Mesendoderm (in vitro differentiated cells): ENCODE results near the gene FYB1.

ENCODE experiments used
- DNase-seq: peaks from one replicate; pipeline ENCODE4 v3.0.0; 2013
- H2AK5ac ChIP-seq: 2 replicates; pipeline ENCODE4 v1.6.1; 2013; ENCODE audit warnings: low read length, inconsistent platforms
- H2BK120ac ChIP-seq: 2 replicates; pipeline ENCODE4 v1.6.1; 2013; ENCODE audit warnings: low read depth, mild to moderate bottlenecking, low read length, moderate library complexity, mixed read lengths
- H2BK15ac ChIP-seq: replicated peaks from 2 replicates; pipeline ENCODE4 v1.6.1; 2013; ENCODE audit warnings: low read depth, mild to moderate bottlenecking, moderate library complexity
- H2BK5ac ChIP-seq: 2 replicates; pipeline ENCODE4 v1.6.1; 2013; ENCODE audit warnings: low read length, inconsistent platforms
- H3K18ac ChIP-seq: 2 replicates; pipeline ENCODE4 v1.6.1; 2013; ENCODE audit warnings: mild to moderate bottlenecking, low read length, mixed read lengths
- H3K23ac ChIP-seq: one replicate; pipeline ENCODE4 v1.6.1; 2013; ENCODE audit warnings: low read length
- H3K27ac ChIP-seq: 2 replicates; pipeline ENCODE4 v1.5.1; 2013; ENCODE audit warnings: low read depth, mild to moderate bottlenecking, inconsistent platforms, low read length, moderate library complexity
- H3K27me3 ChIP-seq: 2 replicates; pipeline ENCODE4 v1.6.1; 2013; ENCODE audit warnings: low read length, control low read depth, mild to moderate bottlenecking, inconsistent platforms; ENCODE audit not compliant: insufficient read depth, poor library complexity
- H3K36me3 ChIP-seq: 2 replicates; pipeline ENCODE4 v1.6.1; 2013; ENCODE audit warnings: low read length, inconsistent platforms; ENCODE audit not compliant: control insufficient read depth, insufficient read depth
- H3K4ac ChIP-seq: one replicate; pipeline ENCODE4 v1.6.1; 2013; ENCODE audit warnings: low read depth, mild to moderate bottlenecking, low read length, moderate library complexity
- H3K4me1 ChIP-seq: 2 replicates; pipeline ENCODE4 v1.6.1; 2013; ENCODE audit warnings: low read depth, low read length, inconsistent platforms; ENCODE audit not compliant: control insufficient read depth
- H3K4me2 ChIP-seq: 2 replicates; pipeline ENCODE4 v1.6.1; 2013; ENCODE audit warnings: low read length
- H3K4me3 ChIP-seq: 2 replicates; pipeline ENCODE4 v1.5.1; 2013; ENCODE audit warnings: mild to moderate bottlenecking, low read length
- H3K56ac ChIP-seq: one replicate; pipeline ENCODE4 v1.6.1; 2013; ENCODE audit warnings: low read length
- H3K79me1 ChIP-seq: 2 replicates; pipeline ENCODE4 v1.6.1; 2013; ENCODE audit warnings: low read length, inconsistent platforms
- H3K79me2 ChIP-seq: 2 replicates; pipeline ENCODE4 v1.6.1; 2013; ENCODE audit warnings: mild to moderate bottlenecking, low read length; ENCODE audit not compliant: control insufficient read depth, insufficient read depth
- H3K9ac ChIP-seq: 2 replicates; pipeline ENCODE4 v1.6.1; 2013; ENCODE audit warnings: low read length, inconsistent platforms
- H4K5ac ChIP-seq: one replicate; pipeline ENCODE4 v1.6.1; 2013; ENCODE audit warnings: low read length
- H4K8ac ChIP-seq: one replicate; pipeline ENCODE4 v1.6.1; 2013; ENCODE audit warnings: low read depth, mild to moderate bottlenecking, control low read depth, low read length, moderate library complexity
- WGBS: extraction: QIAGEN DNeasy Blood & Tissue Kit; methylation state at CpG from one replicate; pipeline ENCODE4 v1.1.7; 2013; ENCODE audit warnings: low lambda C conversion rate, missing lambda C conversion rate; ENCODE audit not compliant: insufficient coverage; ENCODE audit errors: extremely low coverage; 5-methylcytosine and 5-hydroxymethylcytosine counted together

The FYB1 gene

DNA sequence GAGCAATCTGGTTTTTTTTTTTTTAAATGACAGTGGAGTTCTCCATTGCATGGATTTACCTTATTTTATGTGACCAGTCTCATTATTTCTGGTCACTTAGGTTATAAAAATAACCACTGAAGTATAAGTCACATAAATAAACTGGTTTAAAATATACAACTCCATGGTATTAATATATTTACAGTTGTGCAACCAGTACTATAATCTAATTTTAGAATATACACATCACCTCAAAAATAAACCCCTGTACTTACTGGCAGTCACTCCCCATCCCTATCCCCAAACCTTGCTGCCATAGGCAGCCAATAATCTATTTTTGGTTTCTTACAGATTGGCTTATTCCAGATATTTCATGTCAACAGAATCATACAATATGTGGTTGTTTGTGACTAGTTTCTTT, 57.8 kb downstream of the FYB1 start:
- Histone ChIP-seq H4K8ac (no peak overlapping the region), H3K23ac (no peak overlapping the region), H3K9ac (no peak overlapping the region), H2BK15ac (no peak overlapping the region), H3K18ac (no peak overlapping the region), H3K4ac (no peak overlapping the region), H3K79me1 (no peaks in the 10 kb centered on the region), H3K4me1 (no peaks in the 10 kb centered on the region), H3K4me2 (no peak overlapping the region), H3K56ac (no peak overlapping the region), H3K27ac (no peak overlapping the region), H3K79me2 (no peaks in the 10 kb centered on the region), H4K5ac (no peak overlapping the region), H2BK120ac (no peak overlapping the region), H3K27me3 (no peaks in the 10 kb centered on the region), H2AK5ac (no peak overlapping the region), H2BK5ac (no peak overlapping the region), H3K36me3 (no peaks in the 10 kb centered on the region), H3K4me3 (no peak overlapping the region)
- no peak for DNase-seq

DNA sequence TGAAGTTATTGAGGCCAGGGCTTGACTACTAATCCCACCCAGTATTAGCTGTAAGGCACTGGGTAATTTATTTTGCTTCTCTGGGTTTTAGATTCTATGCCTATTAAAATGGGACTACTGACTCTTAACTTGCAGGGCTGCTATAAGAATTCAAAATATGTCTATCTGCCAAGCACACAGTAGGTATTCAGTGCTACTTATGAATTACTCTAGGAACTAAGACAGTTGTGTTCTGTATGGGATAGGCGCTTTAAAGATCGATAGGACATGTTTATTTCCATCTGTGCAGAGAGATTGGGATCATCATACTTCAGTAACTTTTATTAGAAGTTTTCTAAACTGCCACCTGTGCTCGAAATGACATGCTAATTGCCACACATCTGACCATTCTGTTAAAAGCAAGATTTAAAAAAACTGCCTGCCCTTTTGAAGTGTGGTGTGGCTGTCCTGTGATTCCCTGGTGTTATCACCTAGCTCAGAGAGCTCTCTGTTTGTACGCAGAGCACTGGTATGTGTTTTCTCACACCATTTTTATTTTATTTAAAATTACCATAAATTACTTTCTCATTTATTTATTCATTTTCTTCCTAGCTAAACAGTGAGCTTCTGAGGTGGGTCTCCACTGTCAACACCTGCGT, 58.7 kb downstream of the FYB1 start:
- no peak overlapping the region for H2BK5ac ChIP-seq
- no peaks in the 10 kb centered on the region for H3K79me2 ChIP-seq
- H3K36me3 ChIP-seq, result no peaks in the 10 kb centered on the region
- no peak overlapping the region for H2BK15ac ChIP-seq
- H3K23ac ChIP-seq, result no peak overlapping the region
- no peak for DNase-seq
- no peak overlapping the region for H3K9ac ChIP-seq
- H3K4me2 ChIP-seq, result no peak overlapping the region
- no peak overlapping the region for H3K27ac ChIP-seq
- no peaks in the 10 kb centered on the region for H3K79me1 ChIP-seq
- no peaks in the 10 kb centered on the region for H3K4me1 ChIP-seq
- no peak overlapping the region for H3K18ac ChIP-seq
- H2AK5ac ChIP-seq, result no peak overlapping the region
- WGBS, result no CpG with 5 or more reads among the region's 5 CpGs
- H4K8ac ChIP-seq, result no peak overlapping the region
- no peak overlapping the region for H3K56ac ChIP-seq
- no peak overlapping the region for H3K4me3 ChIP-seq
- no peak overlapping the region for H2BK120ac ChIP-seq
- no peaks in the 10 kb centered on the region for H3K27me3 ChIP-seq
- no peak overlapping the region for H3K4ac ChIP-seq
- H4K5ac ChIP-seq, result no peak overlapping the region

DNA sequence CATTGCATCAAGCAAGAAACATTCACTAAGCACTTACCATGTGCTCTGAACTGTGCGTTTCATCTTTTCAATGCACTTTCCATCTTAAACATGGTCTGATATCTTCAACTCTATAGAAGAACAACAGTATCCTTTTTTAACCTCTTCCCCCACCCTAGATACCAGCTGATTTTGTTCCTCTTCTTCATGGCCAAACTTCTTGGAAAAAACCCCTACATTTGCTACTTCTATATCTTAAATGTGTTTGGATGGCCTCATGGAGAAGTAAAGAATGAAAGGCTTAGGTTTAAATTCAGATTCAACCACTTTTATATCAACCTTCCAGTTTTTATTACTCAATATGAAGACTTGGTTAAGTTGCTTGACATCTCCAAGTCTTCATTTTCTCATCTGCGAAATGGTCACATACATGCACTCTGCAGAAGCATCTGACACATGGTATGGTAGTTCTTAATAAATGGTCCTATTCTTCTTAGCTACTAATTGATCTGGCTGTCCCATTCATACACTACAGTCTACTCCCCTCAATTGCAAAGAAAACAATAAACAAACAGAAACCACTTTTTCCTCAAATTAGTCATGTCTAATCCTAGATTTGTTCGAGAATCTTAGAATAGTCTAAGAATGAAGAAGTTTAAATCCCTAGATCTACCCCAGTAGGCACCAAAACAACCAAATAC, 59.4 kb downstream of the FYB1 start:
- H4K8ac ChIP-seq, result no peak overlapping the region
- no peak overlapping the region for H3K9ac ChIP-seq
- H3K4me3 ChIP-seq, result no peak overlapping the region
- H3K36me3 ChIP-seq, result no peaks in the 10 kb centered on the region
- no peak for DNase-seq
- H3K56ac ChIP-seq, result no peak overlapping the region
- no CpG with 5 or more reads among the region's 3 CpGs for WGBS
- H3K23ac ChIP-seq, result no peak overlapping the region
- no peak overlapping the region for H3K27ac ChIP-seq
- H2AK5ac ChIP-seq, result no peak overlapping the region
- no peak overlapping the region for H2BK5ac ChIP-seq
- H2BK15ac ChIP-seq, result no peak overlapping the region
- no peak overlapping the region for H4K5ac ChIP-seq
- H3K4me1 ChIP-seq, result no peaks in the 10 kb centered on the region
- H3K27me3 ChIP-seq, result no peaks in the 10 kb centered on the region
- H3K4ac ChIP-seq, result no peak overlapping the region
- no peaks in the 10 kb centered on the region for H3K79me1 ChIP-seq
- no peak overlapping the region for H3K18ac ChIP-seq
- H2BK120ac ChIP-seq, result no peak overlapping the region
- H3K4me2 ChIP-seq, result no peak overlapping the region
- no peaks in the 10 kb centered on the region for H3K79me2 ChIP-seq

DNA sequence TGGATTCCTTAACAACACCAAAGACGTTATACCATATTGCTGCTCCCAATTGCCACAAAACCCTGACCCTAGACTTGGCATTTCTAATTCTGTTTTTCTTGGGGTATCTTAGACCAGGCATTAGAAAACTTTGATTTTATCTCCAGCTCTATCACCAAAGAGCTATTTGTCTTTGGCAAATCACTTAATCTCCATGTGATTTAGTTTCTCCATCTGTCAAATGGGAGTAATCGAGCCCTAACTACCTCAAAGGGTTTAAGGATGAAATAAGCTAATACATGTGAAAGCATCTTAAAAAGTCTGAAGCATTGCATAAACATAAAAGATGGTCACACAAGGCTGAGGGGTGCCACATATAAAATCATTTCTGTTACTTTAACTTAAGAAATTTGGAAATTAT, 60.6 kb downstream of the FYB1 start:
- Histone ChIP-seq H3K4me2 (no peak overlapping the region), H3K79me2 (no peaks in the 10 kb centered on the region), H3K36me3 (no peaks in the 10 kb centered on the region), H3K27me3 (no peaks in the 10 kb centered on the region), H3K18ac (no peak overlapping the region), H3K56ac (no peak overlapping the region), H2AK5ac (no peak overlapping the region), H4K5ac (no peak overlapping the region), H2BK15ac (no peak overlapping the region), H2BK120ac (no peak overlapping the region), H3K79me1 (no peaks in the 10 kb centered on the region), H3K4ac (no peak overlapping the region), H3K4me3 (no peak overlapping the region), H2BK5ac (no peak overlapping the region), H4K8ac (no peak overlapping the region), H3K9ac (no peak overlapping the region), H3K23ac (no peak overlapping the region), H3K4me1 (no peaks in the 10 kb centered on the region), H3K27ac (no peak overlapping the region)
- no CpG with 5 or more reads among the region's 2 CpGs for WGBS
- DNase-seq, result no peak

DNA sequence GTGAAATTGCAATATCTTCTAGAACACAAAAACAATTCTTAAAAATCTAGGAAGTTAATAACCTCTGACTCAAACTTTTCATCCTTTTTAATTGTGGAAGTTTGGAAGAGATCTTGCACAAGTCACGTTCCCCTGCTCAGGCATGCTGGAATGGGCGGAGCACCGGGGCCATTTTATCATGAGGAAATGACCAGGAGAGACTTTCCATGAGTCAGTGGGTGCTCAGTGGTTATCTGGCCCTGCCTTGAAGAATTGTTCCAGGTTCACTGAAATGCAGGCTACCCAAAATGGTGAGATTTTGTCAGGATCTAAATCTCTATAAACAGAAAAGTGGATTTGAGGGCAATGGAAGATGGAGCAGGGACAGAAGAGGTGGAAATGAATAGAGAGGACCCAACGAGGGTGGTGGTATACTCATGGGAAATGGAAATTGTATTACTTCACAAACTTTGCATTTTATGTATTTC, 61.2 kb downstream of the FYB1 start:
- H3K27me3 ChIP-seq, result no peaks in the 10 kb centered on the region
- no peak for DNase-seq
- no CpG with 5 or more reads among the region's 4 CpGs for WGBS
- no peaks in the 10 kb centered on the region for H3K79me2 ChIP-seq
- no peak overlapping the region for H4K5ac ChIP-seq
- no peak overlapping the region for H3K9ac ChIP-seq
- H2BK15ac ChIP-seq, result no peak overlapping the region
- H3K27ac ChIP-seq, result no peak overlapping the region
- no peak overlapping the region for H2BK5ac ChIP-seq
- H3K4me1 ChIP-seq, result no peaks in the 10 kb centered on the region
- no peak overlapping the region for H3K23ac ChIP-seq
- no peak overlapping the region for H2AK5ac ChIP-seq
- no peak overlapping the region for H4K8ac ChIP-seq
- H3K36me3 ChIP-seq, result no peaks in the 10 kb centered on the region
- no peak overlapping the region for H2BK120ac ChIP-seq
- H3K56ac ChIP-seq, result no peak overlapping the region
- H3K4me3 ChIP-seq, result no peak overlapping the region
- no peaks in the 10 kb centered on the region for H3K79me1 ChIP-seq
- H3K18ac ChIP-seq, result no peak overlapping the region
- H3K4ac ChIP-seq, result no peak overlapping the region
- H3K4me2 ChIP-seq, result no peak overlapping the region

DNA sequence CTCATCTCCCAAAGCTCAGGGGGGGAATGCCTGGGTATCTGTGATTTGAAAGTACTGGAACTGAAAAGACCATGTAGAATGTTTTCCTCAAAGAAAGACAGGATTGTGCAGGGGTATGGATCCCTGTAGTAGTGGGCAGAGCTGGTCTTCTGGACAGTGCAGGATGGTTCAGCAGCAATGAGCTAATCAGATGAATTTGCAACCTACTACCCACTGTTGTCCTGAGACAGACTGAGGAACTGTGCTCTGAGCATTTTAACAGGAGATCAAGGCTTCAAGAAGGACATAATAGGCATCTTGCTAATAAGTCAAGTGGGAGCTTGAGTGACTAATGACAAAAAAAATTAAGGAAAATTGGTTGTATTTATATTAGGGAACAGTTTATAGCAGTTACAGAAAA, 61.7 kb downstream of the FYB1 start:
- no peak overlapping the region for H4K8ac ChIP-seq
- H3K79me1 ChIP-seq, result no peaks in the 10 kb centered on the region
- H3K23ac ChIP-seq, result no peak overlapping the region
- H4K5ac ChIP-seq, result no peak overlapping the region
- H3K9ac ChIP-seq, result no peak overlapping the region
- no peak overlapping the region for H2BK5ac ChIP-seq
- no peak for DNase-seq
- no peak overlapping the region for H3K4ac ChIP-seq
- no peak overlapping the region for H2BK120ac ChIP-seq
- H2AK5ac ChIP-seq, result no peak overlapping the region
- no peak overlapping the region for H2BK15ac ChIP-seq
- no peak overlapping the region for H3K4me3 ChIP-seq
- H3K18ac ChIP-seq, result no peak overlapping the region
- no peak overlapping the region for H3K56ac ChIP-seq
- H3K4me2 ChIP-seq, result no peak overlapping the region
- H3K27me3 ChIP-seq, result no peaks in the 10 kb centered on the region
- no peaks in the 10 kb centered on the region for H3K36me3 ChIP-seq
- no peaks in the 10 kb centered on the region for H3K79me2 ChIP-seq
- no peak overlapping the region for H3K27ac ChIP-seq
- no peaks in the 10 kb centered on the region for H3K4me1 ChIP-seq
